Central memory CD4-positive, alpha-beta T cell (primary cell): ENCODE results near the gene MYL3.
"Not testable (repeated sequence)": the region's sequence is repeated elsewhere in the genome, so short reads cannot be mapped to it uniquely, and the experiment has no call there.

Experiments used
- DNase-seq: peaks from one replicate; pipeline ENCODE4 v3.0.0; 2022

The MYL3 gene

DNA sequence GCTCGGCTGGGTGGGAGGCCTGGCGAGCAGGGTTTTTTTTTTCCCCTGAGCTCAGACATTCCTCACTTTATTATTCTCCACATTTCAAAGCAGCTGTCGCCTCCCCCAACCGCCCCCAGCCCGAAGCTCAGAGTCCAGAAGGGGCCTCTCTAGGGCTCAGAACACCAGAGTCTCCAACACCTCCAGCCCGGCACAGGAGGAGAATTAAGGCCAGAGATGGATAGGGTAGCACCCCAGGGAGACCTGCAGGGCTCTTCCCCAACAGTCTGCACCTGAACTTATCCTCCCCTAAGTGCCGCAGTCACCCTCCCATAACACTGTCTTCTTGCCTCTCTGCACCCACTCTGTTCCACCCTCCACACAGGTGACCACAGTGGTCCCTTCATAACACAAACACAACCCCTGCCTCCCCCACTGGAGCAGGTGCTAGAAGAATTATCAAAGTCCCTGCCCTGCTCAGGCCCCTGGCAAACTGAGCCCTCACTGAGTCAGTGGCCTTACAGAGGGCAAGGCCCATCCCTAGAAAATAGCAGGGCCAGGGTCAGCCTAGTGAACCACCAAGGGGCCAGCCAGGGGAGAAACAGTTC is 14.1 kb downstream of the MYL3 start:
- no peak for DNase-seq

DNA sequence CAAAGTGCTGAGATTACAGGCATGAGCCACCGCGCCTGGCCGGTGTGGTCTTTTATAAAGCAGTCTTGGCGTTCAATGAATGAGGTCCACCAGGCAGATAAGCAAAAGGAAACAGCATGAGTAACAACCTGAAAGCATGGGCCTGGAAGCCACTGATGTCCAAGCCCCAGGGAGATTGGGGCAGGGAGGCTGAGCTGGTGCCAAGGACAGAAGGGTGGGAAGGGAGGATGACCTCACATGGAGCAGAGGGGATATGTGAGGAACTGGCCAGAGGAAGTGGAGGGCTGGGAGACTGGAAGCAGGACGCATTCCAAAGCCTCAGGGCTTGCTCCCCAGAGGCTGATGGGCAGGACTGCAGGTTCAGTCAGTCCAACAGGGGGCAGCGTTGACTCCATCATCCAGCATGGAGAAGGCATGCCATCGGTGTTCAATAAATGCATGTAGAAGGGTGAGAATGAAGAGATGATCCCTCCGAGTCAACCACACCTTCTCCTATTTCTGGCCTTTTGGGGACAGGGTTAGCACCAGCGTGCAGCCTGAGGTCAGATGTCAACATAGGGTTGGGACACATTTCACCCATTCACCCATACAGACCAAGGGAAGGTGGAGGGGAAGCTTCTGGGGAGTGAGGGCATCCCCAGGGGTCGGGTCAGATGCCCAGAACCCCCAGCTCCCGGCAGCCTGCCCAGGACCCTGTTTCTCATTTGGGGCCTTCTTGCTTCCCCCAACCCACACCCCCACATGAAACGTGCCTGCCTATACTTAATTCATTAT is 14.8 kb downstream of the MYL3 start:
- no peak for DNase-seq

DNA sequence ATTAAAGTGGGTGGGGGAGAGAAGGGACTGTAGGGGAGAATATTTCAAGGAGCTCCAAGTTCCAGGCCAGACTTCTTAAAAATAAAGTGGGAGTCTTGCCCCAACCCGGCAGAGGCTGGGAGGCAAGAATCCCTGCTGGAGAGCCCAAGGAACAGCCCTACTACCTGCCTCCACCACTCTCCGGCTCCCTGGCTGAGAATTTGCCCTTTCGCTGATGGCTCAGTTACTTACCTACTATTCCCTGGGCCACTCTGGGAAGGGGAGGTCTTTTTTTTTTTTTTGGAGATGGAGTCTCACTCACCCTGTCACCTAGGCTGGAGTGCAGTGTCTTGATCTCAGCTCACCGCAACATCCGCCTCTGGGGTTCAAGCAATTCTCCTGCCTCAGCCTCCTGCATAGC is 15.5 kb downstream of the MYL3 start:
- DNase-seq: no peak

GRCh38 chr3:46846624-46847542 is 16.4 kb downstream of the MYL3 start:
- DNase-seq: no peak

DNA sequence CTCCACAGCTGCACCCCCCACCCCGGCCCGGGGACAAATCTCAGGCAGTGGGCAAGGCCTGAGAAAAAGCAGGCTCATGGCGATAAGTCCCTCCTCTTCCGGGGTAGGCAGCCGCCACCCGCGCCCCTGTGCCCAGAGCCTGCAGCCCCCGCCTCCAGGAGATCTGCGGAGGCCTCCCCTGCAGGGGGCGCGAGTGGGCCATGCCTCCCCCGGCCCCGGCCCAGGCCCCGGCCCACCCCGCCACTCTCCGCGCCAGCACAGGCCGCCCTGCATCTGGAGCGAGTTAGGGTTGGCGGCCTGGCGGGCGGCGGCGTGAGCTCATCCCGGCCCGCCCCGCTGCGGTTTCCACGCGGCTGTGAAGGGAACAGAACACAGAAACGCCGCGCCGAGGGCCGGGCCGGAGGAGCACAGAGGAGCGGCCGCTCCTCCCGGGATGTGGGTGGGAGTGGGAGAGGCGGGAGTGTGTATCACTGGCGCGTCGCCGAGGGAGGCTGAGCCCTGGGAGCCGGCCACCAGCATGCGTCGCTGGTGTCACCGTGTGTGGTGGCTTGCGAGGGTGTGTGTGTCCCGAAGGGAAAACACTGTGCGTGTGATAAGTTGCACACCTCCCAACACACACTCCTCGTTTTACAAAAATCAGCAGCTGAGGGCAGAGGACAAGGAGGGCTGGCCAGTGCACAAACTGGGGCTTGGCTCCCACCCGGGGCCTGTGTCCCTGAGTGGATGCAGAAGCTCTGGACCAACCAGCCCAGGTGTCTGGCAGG is 17.2 kb downstream of the MYL3 start:
- DNase-seq: peak; percentile 70

DNA sequence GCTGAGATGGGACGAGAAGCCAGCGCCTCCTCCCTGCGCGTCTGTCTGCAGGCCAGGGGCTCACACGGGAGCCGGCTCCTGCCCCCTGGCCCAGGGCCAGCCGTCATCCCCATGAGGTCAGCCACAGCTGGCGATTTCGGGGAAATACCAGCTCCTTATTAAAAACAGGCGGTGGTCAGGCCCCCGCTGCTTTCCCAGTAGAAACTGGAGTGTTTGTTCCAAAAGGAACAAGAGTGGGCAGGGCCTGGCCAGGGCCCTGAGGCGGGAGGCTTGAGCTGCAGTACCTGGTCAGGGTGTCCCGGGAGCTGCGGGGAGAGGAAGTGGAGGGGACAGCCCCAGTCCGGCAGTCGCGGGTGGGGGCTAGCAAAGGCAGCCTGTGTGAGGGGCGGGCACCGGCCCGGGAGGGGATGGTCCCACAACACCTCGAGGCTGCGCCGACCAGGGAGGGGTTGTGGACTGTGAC is 17.8 kb downstream of the MYL3 start:
- DNase-seq: no peak

DNA sequence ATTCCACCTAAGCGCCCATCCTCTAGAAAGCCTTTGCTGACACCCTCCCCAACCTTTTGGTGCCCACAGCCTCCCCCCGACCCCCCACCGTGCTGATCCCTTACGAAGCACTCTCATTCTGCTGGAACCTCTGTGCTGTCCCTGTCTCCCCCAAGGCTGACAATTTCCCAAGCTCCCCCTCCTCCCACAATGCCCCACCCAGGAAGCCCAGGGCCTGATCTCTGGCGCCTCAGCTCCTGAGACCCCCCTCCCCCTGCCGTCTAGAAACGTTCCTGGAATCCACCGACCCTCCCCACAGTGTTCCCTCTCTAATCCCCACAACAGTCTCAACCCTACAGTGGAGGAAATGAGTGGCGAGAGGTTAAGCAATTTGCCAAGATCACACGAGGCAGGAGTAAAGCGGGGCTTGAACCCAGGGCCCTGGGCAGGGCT is 18.3 kb downstream of the MYL3 start:
- DNase-seq: no peak

GRCh38 chr3:46844397-46844796 is 18.8 kb downstream of the MYL3 start:
- DNase-seq: no peak

- DNase-seq: no peak
These were observed 19.7 kb downstream of the MYL3 start for GRCh38 chr3:46843508-46843907.

DNA sequence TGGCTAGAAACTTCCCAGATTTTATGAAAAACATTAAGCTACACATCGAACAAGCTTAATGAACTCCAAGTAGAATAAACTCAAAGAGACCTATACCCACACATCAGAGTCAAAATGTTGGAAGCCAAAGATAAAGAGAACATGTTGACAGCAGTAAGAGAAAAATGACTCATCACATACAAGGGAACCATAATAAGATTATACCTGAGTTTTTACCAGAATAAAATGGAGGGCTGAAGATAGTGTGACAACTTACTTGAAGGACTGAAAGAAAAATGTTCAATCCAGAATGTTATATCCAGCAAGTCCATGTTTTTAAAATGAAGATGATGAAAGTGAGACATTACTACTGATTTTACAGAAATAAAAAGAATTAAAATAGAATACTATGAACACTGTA is 22.8 kb downstream of the MYL3 start:
- no peak for DNase-seq

- no peak for DNase-seq
These were observed 24.9 kb downstream of the MYL3 start for GRCh38 chr3:46838301-46838700.

- no peak for DNase-seq
These were observed 27.8 kb downstream of the MYL3 start for GRCh38 chr3:46835491-46835890.

DNA sequence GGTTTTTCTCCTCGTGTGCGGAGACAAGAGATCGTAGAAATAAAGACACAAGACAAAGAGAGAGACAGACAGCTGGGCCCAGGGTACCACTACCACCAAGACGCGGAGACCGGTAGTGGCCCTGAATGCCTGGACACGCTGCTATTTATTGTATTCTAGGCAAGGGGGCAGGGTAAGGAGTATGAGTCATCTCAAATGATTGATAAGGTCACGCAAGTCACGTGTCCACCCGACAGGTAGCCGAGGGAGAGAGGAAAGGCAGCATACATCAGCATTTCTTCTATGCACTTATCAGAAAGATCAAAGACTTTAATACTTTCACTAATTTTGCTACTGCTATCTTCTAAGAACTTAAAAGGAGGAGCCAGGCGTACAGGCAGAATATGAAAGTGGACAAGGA is 28.2 kb downstream of the MYL3 start:
- no peak for DNase-seq

GRCh38 chr3:46833346-46834300 is 29.6 kb downstream of the MYL3 start:
- no peak for DNase-seq

- no peak for DNase-seq
These were observed 31.4 kb downstream of the MYL3 start for GRCh38 chr3:46831841-46832240.

DNA sequence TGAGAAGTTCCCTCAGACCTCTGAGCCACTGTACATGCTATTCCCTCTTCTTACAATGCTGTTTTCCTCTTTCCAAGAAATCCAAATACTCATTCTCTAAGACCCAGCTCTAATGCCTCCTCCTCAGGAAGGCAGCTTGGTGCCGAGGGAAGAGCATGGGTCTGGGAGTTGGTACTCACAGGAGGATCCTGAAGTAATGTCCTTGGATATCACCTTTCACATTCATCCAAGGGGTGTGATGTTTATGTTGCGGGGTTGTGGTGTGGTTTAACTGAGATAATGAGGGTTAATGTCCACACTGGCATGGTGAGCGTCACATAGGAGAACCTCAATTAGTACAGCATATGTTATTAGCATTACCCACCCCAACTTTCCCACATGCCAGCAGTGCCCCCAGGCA is 31.9 kb downstream of the MYL3 start:
- DNase-seq: no peak

DNA sequence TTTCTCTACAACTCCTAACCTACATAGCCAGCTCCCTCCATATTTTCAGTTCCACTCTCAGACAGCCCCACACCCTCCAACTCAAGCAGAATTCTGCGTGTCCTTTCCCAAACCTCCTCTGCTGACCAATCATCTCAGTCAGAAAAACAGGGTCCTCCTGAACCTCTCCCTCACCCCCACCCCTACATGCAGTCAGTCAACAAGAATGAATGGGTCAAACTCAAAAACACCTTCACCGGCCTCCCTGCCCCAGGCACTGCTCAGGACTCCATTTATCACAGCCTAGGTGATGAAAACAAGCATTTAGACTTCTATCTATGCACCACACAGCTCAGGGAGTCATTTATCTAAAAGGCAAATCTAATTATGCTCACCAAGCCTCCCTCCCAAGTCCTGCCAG is 32.4 kb downstream of the MYL3 start:
- no peak for DNase-seq

DNA sequence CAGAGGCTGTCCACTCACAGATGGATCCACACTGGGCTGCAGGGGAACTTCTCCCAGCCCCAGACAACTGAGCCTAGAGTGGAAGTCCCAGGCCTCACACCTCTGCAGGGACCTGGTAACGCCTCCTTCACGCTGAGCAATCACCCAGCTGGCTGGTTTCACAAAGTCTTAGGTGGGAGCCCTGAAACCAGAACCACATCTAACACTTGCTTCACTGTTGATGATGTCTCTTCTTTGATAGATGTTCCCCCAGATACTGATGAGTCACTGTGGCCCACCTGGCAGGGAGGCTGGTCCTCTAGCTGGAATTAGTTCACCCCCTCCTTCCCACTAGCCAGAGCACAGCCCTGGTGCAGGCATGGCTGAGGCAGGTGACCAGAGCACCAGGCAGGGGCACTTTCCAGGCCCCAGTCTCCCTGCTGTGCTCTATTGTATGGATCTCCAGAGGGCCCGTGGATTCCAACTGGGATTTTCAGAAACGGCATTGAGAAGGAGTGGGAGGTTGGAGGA is 33.5 kb downstream of the MYL3 start:
- DNase-seq: no peak

DNA sequence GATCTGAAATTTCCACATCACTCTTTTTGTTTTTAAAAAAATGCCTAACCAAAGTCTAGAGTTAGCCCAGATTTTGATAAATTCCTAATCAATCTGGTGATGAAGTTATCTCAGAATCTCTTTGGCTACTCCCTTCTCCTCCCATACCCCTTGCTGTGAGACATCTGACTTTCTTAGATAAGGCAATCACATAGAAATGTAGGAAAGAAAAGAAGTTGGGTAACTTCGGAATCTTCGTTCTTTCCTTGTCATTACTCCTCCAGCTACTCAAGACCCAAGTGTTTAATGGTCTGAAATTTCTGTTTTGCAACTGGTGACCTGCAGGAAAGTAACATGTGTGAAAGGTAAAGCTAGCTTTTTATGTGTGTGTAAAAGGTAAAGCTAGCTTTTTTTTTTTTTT is 37.8 kb downstream of the MYL3 start:
- no peak for DNase-seq

- no peak for DNase-seq
These were observed 38.9 kb downstream of the MYL3 start for GRCh38 chr3:46824211-46824970.

DNA sequence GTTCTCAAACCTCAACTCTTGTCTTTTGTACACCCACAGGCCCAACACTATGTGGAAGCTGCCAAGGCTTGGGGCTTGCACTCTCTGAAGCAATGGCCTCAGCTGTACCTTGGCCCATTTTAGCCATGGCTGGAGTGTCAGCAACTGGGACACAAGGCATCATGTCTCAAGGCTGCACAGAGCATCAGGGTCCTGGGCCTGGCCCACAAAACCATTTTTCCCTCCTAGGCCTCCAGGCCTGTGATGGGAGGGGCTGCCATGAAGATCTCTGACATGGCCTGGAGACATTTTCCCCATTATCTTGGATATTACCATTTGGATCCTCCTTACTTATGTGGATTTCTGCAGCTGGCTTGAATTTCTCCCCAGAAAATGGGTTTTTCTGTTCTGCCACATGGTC is 39.9 kb downstream of the MYL3 start:
- DNase-seq: not testable (repeated sequence)
